ENCODE results near the gene TSG101. TPM values are rescaled to one million over a fixed set of nuclear protein-coding genes. Genes with fewer than 3 reads are reported as not detected.

The TSG101 gene
- total and polyA plus RNA-seq, 8 donors, result 50.5 to 134 (median 106) TPM

- intact Hi-C loops (cut with DNase I), result no loop called here
- no peak for ATAC-seq
- H3K4me1 ChIP-seq, result peaks cover 5 to 43% of the 10 kb centered on the region in 2 donors
- DNase-seq, result no peak
- H3K36me3 ChIP-seq, result peaks cover 0 to 6% of the 10 kb centered on the region in 2 donors
- no peak overlapping the region for H3K4me3 ChIP-seq
- H3K27ac ChIP-seq, result no peak overlapping the region
- no peaks in the 10 kb centered on the region for H3K27me3 ChIP-seq
- TF ChIP-seq, protein P1, sequence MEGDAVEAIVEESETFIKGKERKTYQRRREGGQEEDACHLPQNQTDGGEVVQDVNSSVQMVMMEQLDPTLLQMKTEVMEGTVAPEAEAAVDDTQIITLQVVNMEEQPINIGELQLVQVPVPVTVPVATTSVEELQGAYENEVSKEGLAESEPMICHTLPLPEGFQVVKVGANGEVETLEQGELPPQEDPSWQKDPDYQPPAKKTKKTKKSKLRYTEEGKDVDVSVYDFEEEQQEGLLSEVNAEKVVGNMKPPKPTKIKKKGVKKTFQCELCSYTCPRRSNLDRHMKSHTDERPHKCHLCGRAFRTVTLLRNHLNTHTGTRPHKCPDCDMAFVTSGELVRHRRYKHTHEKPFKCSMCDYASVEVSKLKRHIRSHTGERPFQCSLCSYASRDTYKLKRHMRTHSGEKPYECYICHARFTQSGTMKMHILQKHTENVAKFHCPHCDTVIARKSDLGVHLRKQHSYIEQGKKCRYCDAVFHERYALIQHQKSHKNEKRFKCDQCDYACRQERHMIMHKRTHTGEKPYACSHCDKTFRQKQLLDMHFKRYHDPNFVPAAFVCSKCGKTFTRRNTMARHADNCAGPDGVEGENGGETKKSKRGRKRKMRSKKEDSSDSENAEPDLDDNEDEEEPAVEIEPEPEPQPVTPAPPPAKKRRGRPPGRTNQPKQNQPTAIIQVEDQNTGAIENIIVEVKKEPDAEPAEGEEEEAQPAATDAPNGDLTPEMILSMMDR (IDR thresholded peaks at IDR 0.05), result no peak
- H3K9me3 ChIP-seq, result no peaks in the 10 kb centered on the region
Measured at GRCh38 chr11:18524248-18524647, 2.5 kb downstream of the TSG101 start.

GRCh38 chr11:18523084-18523483, 3.7 kb downstream of the TSG101 start:
- Histone ChIP-seq H3K36me3 (peaks cover 0 to 16% of the 10 kb centered on the region in 2 donors), H3K27ac (no peak overlapping the region), H3K9me3 (no peaks in the 10 kb centered on the region), H3K4me3 (no peak overlapping the region), H3K27me3 (no peaks in the 10 kb centered on the region), H3K4me1 (peaks cover 5 to 42% of the 10 kb centered on the region in 2 donors)
- ATAC-seq (no peak), DNase-seq (no peak)
- intact Hi-C loops (cut with DNase I), result no loop called here
- TF ChIP-seq, protein P1 (IDR thresholded peaks at IDR 0.05), result no peak

GRCh38 chr11:18522388-18522787, 4.4 kb downstream of the TSG101 start:
- ATAC-seq, result no peak
- no peak for DNase-seq
- Histone ChIP-seq H3K36me3 (peaks cover 0 to 21% of the 10 kb centered on the region in 2 donors), H3K27me3 (no peaks in the 10 kb centered on the region), H3K4me1 (peaks cover 5 to 35% of the 10 kb centered on the region in 2 donors), H3K27ac (no peak overlapping the region), H3K9me3 (no peaks in the 10 kb centered on the region), H3K4me3 (no peak overlapping the region)
- TF ChIP-seq, protein P1 (IDR thresholded peaks at IDR 0.05), result no peak
- intact Hi-C loops (cut with DNase I), result no loop called here

- ATAC-seq, result no peak
- peaks cover 0 to 32% of the 10 kb centered on the region in 2 donors for H3K36me3 ChIP-seq
- peaks cover 5 to 32% of the 10 kb centered on the region in 2 donors for H3K4me1 ChIP-seq
- TF ChIP-seq, protein P1 (IDR thresholded peaks at IDR 0.05), result no peak
- DNase-seq, result no peak
- intact Hi-C loops (cut with DNase I), result no loop called here
- H3K4me3 ChIP-seq, result no peak overlapping the region
- no peaks in the 10 kb centered on the region for H3K9me3 ChIP-seq
- no peak overlapping the region for H3K27ac ChIP-seq
- H3K27me3 ChIP-seq, result no peaks in the 10 kb centered on the region
Measured at GRCh38 chr11:18521122-18521521, 5.6 kb downstream of the TSG101 start.

DNA sequence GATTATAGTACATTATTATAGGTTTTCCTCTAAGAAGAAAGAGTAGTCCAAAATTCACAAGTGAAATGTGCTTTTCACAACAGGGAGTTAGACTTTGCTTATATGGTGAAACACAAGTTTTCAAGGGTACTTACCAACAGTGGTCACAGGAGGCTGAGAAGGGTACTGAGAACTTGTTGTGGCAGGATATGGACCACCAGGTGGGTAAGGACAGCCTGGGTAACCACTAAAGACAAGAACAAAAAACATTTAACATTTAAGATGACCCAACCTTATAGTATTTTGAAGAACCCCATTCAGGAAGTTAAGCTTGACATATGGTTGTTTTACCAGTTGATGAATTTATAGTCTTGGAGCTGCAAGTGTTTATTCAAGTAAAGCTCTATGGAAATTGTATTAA, 24.4 kb downstream of the TSG101 start:
- TF ChIP-seq, protein P1 (IDR thresholded peaks at IDR 0.05), result no peak
- peaks cover 0 to 91% of the 10 kb centered on the region in 2 donors for H3K36me3 ChIP-seq
- no peaks in the 10 kb centered on the region for H3K27me3 ChIP-seq
- H3K9me3 ChIP-seq, result no peaks in the 10 kb centered on the region
- no peak overlapping the region for H3K27ac ChIP-seq
- DNase-seq (no peak), ATAC-seq (no peak)
- intact Hi-C loops (cut with DNase I), result no loop called here
- no peaks in the 10 kb centered on the region for H3K4me1 ChIP-seq
- H3K4me3 ChIP-seq, result no peak overlapping the region

All from left lung (tissue), 10 donors.